Transverse colon (tissue), 4 donors: ENCODE measurements around the gene DHDH. TPM values are rescaled to one million over a fixed set of nuclear protein-coding genes. Genes with fewer than 3 reads are reported as not detected.

ENCODE experiments used
- DNase-seq: peaks from one replicate; pipeline ENCODE4 v3.0.0-alpha.2; 2019
- H3K27ac ChIP-seq, 4 donors: fragments of 200-600 bp; sonication (generic); 2 replicates each; pipeline ENCODE4 v1.5.1; 2016 to 2018; ENCODE audit warnings: inconsistent platforms in 4 of 4
- H3K27me3 ChIP-seq: fragments of 200-600 bp; sonication (generic); 2 replicates; pipeline ENCODE4 v1.5.1; 2017; ENCODE audit warnings: inconsistent platforms
- H3K36me3 ChIP-seq, 4 donors: fragments of 200-600 bp; sonication (generic); 2 replicates each; pipeline ENCODE4 v1.5.1; 2017 to 2019; ENCODE audit warnings: inconsistent platforms in 4 of 4
- H3K4me1 ChIP-seq, 4 donors: fragments of 200-600 bp; sonication (generic); 2 replicates each; pipeline ENCODE4 v1.5.1; 2017 to 2020; ENCODE audit warnings: inconsistent platforms in 4 of 4
- H3K4me3 ChIP-seq, 4 donors: fragments of 200-600 bp; sonication (generic); 1 replicate in 1 of 4; 2 replicates in 3 of 4; pipeline versions ENCODE4 v1.5.1 to v1.6.1; 2017 to 2019; ENCODE audit warnings: inconsistent platforms in 4 of 4
- H3K9me3 ChIP-seq, 2 donors: fragments of 200-600 bp; sonication (generic); 2 replicates each; pipeline ENCODE4 v1.5.1; 2017 to 2019; ENCODE audit warnings: inconsistent platforms in 2 of 2
- CTCF ChIP-seq, 5 experiments: fragments of 200-600 bp in 3 of 5; fragments of 450-650 bp in 2 of 5; sonication (generic) in 3 of 5; IDR thresholded peaks; 1 replicate in 2 of 5; 2 replicates in 3 of 5; pipeline ENCODE4 v1.5.1; 2016 to 2017; ENCODE audit warnings: antibody characterized with exemption in 5 of 5, inconsistent platforms in 3 of 5, mild to moderate bottlenecking in 2 of 5, moderate library complexity in 1 of 5
- EP300 ChIP-seq: sonication (generic); formaldehyde crosslinking; IDR thresholded peaks from one replicate; pipeline ENCODE4 v1.6.1; 2017; ENCODE audit warnings: antibody characterized with exemption, low read depth
- POLR2A ChIP-seq: fragments of 450-650 bp; IDR thresholded peaks from one replicate; pipeline ENCODE4 v1.6.1; 2016; ENCODE audit warnings: antibody characterized with exemption, mild to moderate bottlenecking, moderate library complexity
- POLR2AphosphoS5 ChIP-seq, 3 donors: sonication (generic); formaldehyde crosslinking; IDR thresholded peaks; one replicate each; pipeline ENCODE4 v1.6.1; 2016; ENCODE audit warnings: antibody characterized with exemption in 3 of 3
- WGBS, 2 donors: methylation state at CpG; one replicate each; pipeline ENCODE4 v1.1.5; 2018; ENCODE audit warnings: low coverage in 1 of 2; 5-methylcytosine and 5-hydroxymethylcytosine counted together
- in situ Hi-C, 4 donors: fragments of 200-750 bp; cut with MboI; loops; one replicate each; pipeline versions ENCODE4 v1.15.0 to v1.15.1; 2017; ENCODE audit warnings: low sequenced_read_pairs in 3 of 4, low pct_ligation_motif_present in 1 of 4, low pct_unique_long_range_greater_than_20kb in 1 of 4
- intact Hi-C: fragments of 100-400 bp; cut with DNase I; formaldehyde crosslinking; loops from one replicate; pipeline ENCODE4 v1.15.1; 2023; ENCODE audit warnings: low total_unique reads
- small RNA-seq, 4 donors: library from RNA; depleted of rRNA; stranded (forward); fragments of <200 nt; gene quantifications; one replicate each; pipeline ENCODE3, GENCODE V24; 2016
- total RNA-seq, 4 donors: library from RNA; depleted of rRNA; stranded (reverse); fragments of >200 nt; gene quantifications; one replicate each; pipeline ENCODE4 v1.1.0, GENCODE V29; 2016

The DHDH gene
- total RNA-seq, 4 donors from 2014 or later: 3.4 to 4.9 TPM; not detected in 2

GRCh38 chr19:48992581-48993174 lies 59.2 kb downstream of the DHDH start:
- intact Hi-C loops: loop anchor here (2.0 kb wide), 1 partner anchor 202 kb away; no protein-coding TSS in a partner anchor
- TF ChIP-seq POLR2A (no peak), POLR2AphosphoS5 (IDR thresholded peaks at IDR 0.05) (no peak), CTCF (IDR thresholded peaks at IDR 0.05) (no peak), EP300 (no peak)
- 0 to 2% methylated on average over 3 to 20 of the region's 20 CpGs for WGBS, 2 donors
- peaks cover 0 to 6% (median 0%) of the 10 kb centered on the region in 4 donors for H3K36me3 ChIP-seq
- no peaks in the 10 kb centered on the region for H3K27me3 ChIP-seq
- H3K9me3 ChIP-seq: no peaks in the 10 kb centered on the region
- H3K27ac ChIP-seq: peak overlapping the region; percentile 89 to 96 (median 94)
- in situ Hi-C loops: no loop called here
- DNase-seq: no peak
- H3K4me1 ChIP-seq: peaks cover 16 to 36% (median 29%) of the 10 kb centered on the region in 4 donors
- H3K4me3 ChIP-seq: peak overlapping the region; percentile 42 to 87 (median 52)

- peak within 1 kb of the TSS; percentile 89 to 96 (median 94) for H3K27ac ChIP-seq
- H3K27me3 ChIP-seq: no peaks in the 10 kb centered on the region
- WGBS, 2 donors: 0% methylated on average over 10 to 56 of the region's 56 CpGs
- peaks cover 0 to 2% (median 0%) of the 10 kb centered on the region in 4 donors for H3K36me3 ChIP-seq
- H3K9me3 ChIP-seq: no peaks in the 10 kb centered on the region
- H3K4me1 ChIP-seq: peaks cover 16 to 36% (median 29%) of the 10 kb centered on the region in 4 donors
- H3K4me3 ChIP-seq: peak within 1 kb of the TSS; percentile 47 to 87 (median 54)
- peak; percentile 99 for DNase-seq
- intact Hi-C loops: loop anchor here (2.0 kb wide), 1 partner anchor 203 kb away; no protein-coding TSS in a partner anchor
- peak; percentile 96 to 98 (median 98) for TF ChIP-seq POLR2AphosphoS5 (IDR thresholded peaks at IDR 0.05)
- peak; percentile 92 for TF ChIP-seq POLR2A
- TF ChIP-seq EP300: no peak
- TF ChIP-seq CTCF (IDR thresholded peaks at IDR 0.05): peak; percentile 97 to 100 (median 99)
- in situ Hi-C loops: no loop called here
Measured at GRCh38 chr19:48993175-48994034, 59.9 kb downstream of the DHDH start, which contains the start of the genes GYS1 and RUVBL2. Gene GYS1, minus strand, starts transcription at chr19:48993309. Its CDS starts 197 bp downstream, at chr19:48993112. Gene RUVBL2, plus strand, starts transcription at chr19:48993887. Its CDS starts 25 bp downstream, at chr19:48993912.

- intact Hi-C loops: no loop called here
- H3K27ac ChIP-seq: peak overlapping the region; percentile 89 to 96 (median 94)
- peak overlapping the region; percentile 47 to 87 (median 54) for H3K4me3 ChIP-seq
- H3K4me1 ChIP-seq: peaks cover 16 to 36% (median 29%) of the 10 kb centered on the region in 4 donors
- no peaks in the 10 kb centered on the region for H3K27me3 ChIP-seq
- H3K36me3 ChIP-seq: no peaks in the 10 kb centered on the region
- no peaks in the 10 kb centered on the region for H3K9me3 ChIP-seq
- DNase-seq: no peak
- 2 to 4% methylated on average over 4 to 13 of the region's 13 CpGs for WGBS, 2 donors
- TF ChIP-seq CTCF (IDR thresholded peaks at IDR 0.05) (no peak), POLR2AphosphoS5 (IDR thresholded peaks at IDR 0.05) (no peak), EP300 (no peak)
- in situ Hi-C loops: no loop called here
Measured at GRCh38 chr19:48994035-48994386, 60.5 kb downstream of the DHDH start.

Small RNAs within 50 kb of the gene (small RNA-seq; reads per million reads assigned to genes)
- 0 to 0.83 (median 0) reads per million in 4 donors for gene AC026803.1

Other genes with a start within 250 kb of the DHDH start
- gene FUT2, start 237.7 kb upstream of the DHDH start, total RNA-seq: 10 to 100 TPM; 32.5 to 68.6 (median 55.1) TPM
- gene MAMSTR, start 214.0 kb upstream of the DHDH start, total RNA-seq: 1 to 10 TPM in 2 of 4 donors, under 1 TPM in 1, not detected in 1; 0.55 to 2.2 (median 1.6) TPM
- 10 to 100 TPM in 2 of 4 donors, 1 to 10 TPM in 2; 3.0 to 11.1 (median 7.0) TPM for gene RASIP1, start 193.1 kb upstream of the DHDH start, total RNA-seq
- gene IZUMO1, start 186.8 kb upstream of the DHDH start, total RNA-seq: not detected
- gene FUT1, start 181.1 kb upstream of the DHDH start, total RNA-seq: under 1 TPM; 0.27 to 1.00 (median 0.58) TPM
- not detected for gene FGF21, start 178.2 kb upstream of the DHDH start, total RNA-seq
- gene BCAT2, start 122.7 kb upstream of the DHDH start, total RNA-seq: 10 to 100 TPM; 32.4 to 51.5 (median 42.8) TPM
- 10 to 100 TPM in 1 of 4 donors, 1 to 10 TPM in 3; 3.5 to 15.1 (median 5.4) TPM for gene HSD17B14, start 97.2 kb upstream of the DHDH start, total RNA-seq
- gene PLEKHA4, start 65.1 kb upstream of the DHDH start, total RNA-seq: 10 to 100 TPM in 2 of 4 donors, 1 to 10 TPM in 2; 2.6 to 34.4 (median 10.3) TPM
- gene PPP1R15A, start 61.3 kb upstream of the DHDH start, total RNA-seq: 100 to 1,000 TPM in 1 of 4 donors, 10 to 100 TPM in 3; 49.4 to 109 (median 69.5) TPM
- gene TULP2, start 35.0 kb upstream of the DHDH start, total RNA-seq: not detected
- gene NUCB1, start 33.4 kb upstream of the DHDH start, total RNA-seq: 100 to 1,000 TPM; 135 to 196 (median 174) TPM
- 100 to 1,000 TPM in 2 of 4 donors, 10 to 100 TPM in 2; 74.5 to 152 (median 112) TPM for gene BAX, start 21.2 kb downstream of the DHDH start, total RNA-seq
- 1,000 to 10,000 TPM; 3,057 to 3,935 (median 3,837) TPM for gene FTL, start 31.6 kb downstream of the DHDH start, total RNA-seq
- gene GYS1, start 59.6 kb downstream of the DHDH start, total RNA-seq: 100 to 1,000 TPM in 1 of 4 donors, 10 to 100 TPM in 3; 31.8 to 107 (median 40.9) TPM
- 10 to 100 TPM; 48.6 to 66.9 (median 59.4) TPM for gene RUVBL2, start 60.2 kb downstream of the DHDH start, total RNA-seq
- gene LHB, start 83.4 kb downstream of the DHDH start, total RNA-seq: 1 to 10 TPM in 1 of 4 donors, not detected in 3; 1.4 TPM
- gene CGB3, start 90.6 kb downstream of the DHDH start, total RNA-seq: not detected
- gene CGB2, start 98.2 kb downstream of the DHDH start, total RNA-seq: not detected
- gene CGB1, start 103.2 kb downstream of the DHDH start, total RNA-seq: not detected
- gene CGB5, start 110.1 kb downstream of the DHDH start, total RNA-seq: not detected
- not detected for gene CGB8, start 115.4 kb downstream of the DHDH start, total RNA-seq
- gene CGB7, start 124.0 kb downstream of the DHDH start, total RNA-seq: under 1 TPM in 1 of 4 donors, not detected in 3; 0.20 TPM
- not detected for gene NTF4, start 131.1 kb downstream of the DHDH start, total RNA-seq
- gene KCNA7, start 139.0 kb downstream of the DHDH start, total RNA-seq: under 1 TPM in 1 of 4 donors, not detected in 3; 0.14 TPM
- gene SNRNP70, start 151.8 kb downstream of the DHDH start, total RNA-seq: 100 to 1,000 TPM; 216 to 682 (median 292) TPM
- gene LIN7B, start 180.7 kb downstream of the DHDH start, total RNA-seq: 10 to 100 TPM; 14.2 to 92.8 (median 39.8) TPM
- gene C19orf73, start 185.4 kb downstream of the DHDH start, total RNA-seq: 10 to 100 TPM in 1 of 4 donors, 1 to 10 TPM in 2, not detected in 1; 7.5 to 12.5 (median 8.2) TPM
- gene PPFIA3, start 185.8 kb downstream of the DHDH start, total RNA-seq: 100 to 1,000 TPM in 1 of 4 donors, 10 to 100 TPM in 3; 18.6 to 106 (median 19.9) TPM
- gene HRC, start 221.7 kb downstream of the DHDH start, total RNA-seq: under 1 TPM in 2 of 4 donors, not detected in 2; 0.16 to 0.82 TPM
- gene TRPM4, start 224.1 kb downstream of the DHDH start, total RNA-seq: 100 to 1,000 TPM; 247 to 884 (median 568) TPM